Tibial artery (tissue), 4 donors: ENCODE results near the gene SIL1.

ENCODE experiments used
- DNase-seq, 2 donors: peaks; one replicate each; pipeline ENCODE4 v3.0.0-alpha.2; 2019
- H3K27ac ChIP-seq, 2 donors: fragments of 200-600 bp; sonication (generic) in 1 of 2; 1 replicate in 1 of 2; 2 replicates in 1 of 2; pipeline ENCODE4 v1.5.1; 2018 to 2019; ENCODE audit warnings: mild to moderate bottlenecking in 1 of 2
- H3K27me3 ChIP-seq, 2 donors: fragments of 200-600 bp; sonication (generic) in 1 of 2; one replicate each; pipeline versions ENCODE4 v1.5.1 to v1.6.0; 2016 to 2019
- H3K36me3 ChIP-seq, 3 donors: fragments of 200-600 bp; sonication (generic) in 2 of 3; one replicate each; pipeline ENCODE4 v1.5.1; 2016 to 2019; ENCODE audit warnings: mild to moderate bottlenecking in 2 of 3
- H3K4me1 ChIP-seq, 4 donors: fragments of 200-600 bp; sonication (generic) in 2 of 4; 1 replicate in 3 of 4; 2 replicates in 1 of 4; pipeline ENCODE4 v1.5.1; 2016 to 2019
- H3K4me3 ChIP-seq, 2 donors: fragments of 200-600 bp; sonication (generic) in 1 of 2; 1 replicate in 1 of 2; 2 replicates in 1 of 2; pipeline ENCODE4 v1.5.1; 2018 to 2019; ENCODE audit warnings: mild to moderate bottlenecking in 2 of 2
- H3K9me3 ChIP-seq, 3 donors: fragments of 200-600 bp; sonication (generic) in 1 of 3; one replicate each; pipeline ENCODE4 v1.5.1; 2016 to 2019
- intact Hi-C: fragments of 100-400 bp; cut with DNase I; formaldehyde crosslinking; loops from one replicate; pipeline ENCODE4 v1.15.0; 2023; ENCODE audit warnings: low total_unique reads
- TF ChIP-seq, protein P1 (sequence below), 2 experiments: fragments of 200-600 bp in 1 of 2; fragments of 450-650 bp in 1 of 2; IDR thresholded peaks; one replicate each; pipeline ENCODE4 v1.5.1; 2017 to 2019; ENCODE audit warnings: antibody characterized with exemption in 2 of 2, mild to moderate bottlenecking in 1 of 2, moderate library complexity in 1 of 2

Gene SIL1

DNA sequence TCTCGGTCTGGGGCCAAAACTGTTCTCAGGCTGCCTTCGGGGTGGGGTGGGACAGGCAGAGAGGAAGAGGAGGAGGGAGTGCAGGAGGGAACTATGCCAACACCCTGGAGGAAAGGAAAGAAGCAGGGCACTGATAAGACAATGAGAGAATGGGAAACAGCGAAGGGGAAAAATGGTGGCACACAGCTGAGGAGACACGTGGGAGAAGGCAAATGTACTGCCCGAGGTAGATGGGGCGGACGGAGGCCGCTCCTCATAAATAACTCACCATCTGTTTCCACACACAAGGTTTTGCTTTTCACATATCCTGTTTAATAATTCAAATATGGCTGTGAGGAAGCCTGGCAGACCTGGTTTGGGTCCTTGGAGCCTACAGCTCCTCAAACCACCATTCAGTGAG lies 174.9 kb downstream of the SIL1 start:
- peak overlapping the region; percentile 6 to 34 for H3K27ac ChIP-seq
- intact Hi-C loops, result no loop called here
- H3K4me3 ChIP-seq, result no peak overlapping the region
- H3K4me1 ChIP-seq, result peaks cover 0 to 36% (median 15%) of the 10 kb centered on the region in 4 donors
- H3K27me3 ChIP-seq, result no peaks in the 10 kb centered on the region
- DNase-seq, result no peak
- H3K9me3 ChIP-seq, result no peaks in the 10 kb centered on the region
- H3K36me3 ChIP-seq, result peaks cover 4 to 21% (median 11%) of the 10 kb centered on the region in 3 donors
- TF ChIP-seq, protein P1, sequence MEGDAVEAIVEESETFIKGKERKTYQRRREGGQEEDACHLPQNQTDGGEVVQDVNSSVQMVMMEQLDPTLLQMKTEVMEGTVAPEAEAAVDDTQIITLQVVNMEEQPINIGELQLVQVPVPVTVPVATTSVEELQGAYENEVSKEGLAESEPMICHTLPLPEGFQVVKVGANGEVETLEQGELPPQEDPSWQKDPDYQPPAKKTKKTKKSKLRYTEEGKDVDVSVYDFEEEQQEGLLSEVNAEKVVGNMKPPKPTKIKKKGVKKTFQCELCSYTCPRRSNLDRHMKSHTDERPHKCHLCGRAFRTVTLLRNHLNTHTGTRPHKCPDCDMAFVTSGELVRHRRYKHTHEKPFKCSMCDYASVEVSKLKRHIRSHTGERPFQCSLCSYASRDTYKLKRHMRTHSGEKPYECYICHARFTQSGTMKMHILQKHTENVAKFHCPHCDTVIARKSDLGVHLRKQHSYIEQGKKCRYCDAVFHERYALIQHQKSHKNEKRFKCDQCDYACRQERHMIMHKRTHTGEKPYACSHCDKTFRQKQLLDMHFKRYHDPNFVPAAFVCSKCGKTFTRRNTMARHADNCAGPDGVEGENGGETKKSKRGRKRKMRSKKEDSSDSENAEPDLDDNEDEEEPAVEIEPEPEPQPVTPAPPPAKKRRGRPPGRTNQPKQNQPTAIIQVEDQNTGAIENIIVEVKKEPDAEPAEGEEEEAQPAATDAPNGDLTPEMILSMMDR (IDR thresholded peaks at IDR 0.05), result no peak

DNA sequence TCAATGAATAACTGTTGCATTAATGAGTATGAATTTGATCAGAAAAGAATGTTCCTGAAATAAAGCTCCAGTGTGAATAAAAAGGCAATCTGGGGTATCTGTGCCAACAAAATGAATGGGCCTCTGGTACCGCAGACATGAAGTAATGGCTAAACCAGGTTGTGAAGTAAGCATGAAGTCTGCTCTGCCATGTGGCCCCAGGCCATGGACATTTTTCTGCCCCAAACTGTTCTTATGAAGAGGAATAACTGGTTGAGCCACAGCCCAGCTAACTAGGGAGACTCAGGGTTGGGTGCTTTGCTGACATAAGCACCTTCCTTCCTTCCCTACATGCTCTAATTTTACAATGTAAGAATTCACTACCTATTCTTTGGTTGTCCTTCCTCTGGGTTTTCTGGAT lies 175.6 kb downstream of the SIL1 start:
- intact Hi-C loops, result no loop called here
- Histone ChIP-seq H3K36me3 (peaks cover 4 to 25% (median 11%) of the 10 kb centered on the region in 3 donors), H3K4me1 (peaks cover 0 to 29% (median 14%) of the 10 kb centered on the region in 4 donors), H3K9me3 (no peaks in the 10 kb centered on the region), H3K4me3 (no peak overlapping the region), H3K27me3 (no peaks in the 10 kb centered on the region), H3K27ac (peak overlapping the region in 1 of 2 donors; percentile 34)
- DNase-seq, result peak; percentile 56 to 75
- TF ChIP-seq, protein P1 (IDR thresholded peaks at IDR 0.05), result no peak

DNA sequence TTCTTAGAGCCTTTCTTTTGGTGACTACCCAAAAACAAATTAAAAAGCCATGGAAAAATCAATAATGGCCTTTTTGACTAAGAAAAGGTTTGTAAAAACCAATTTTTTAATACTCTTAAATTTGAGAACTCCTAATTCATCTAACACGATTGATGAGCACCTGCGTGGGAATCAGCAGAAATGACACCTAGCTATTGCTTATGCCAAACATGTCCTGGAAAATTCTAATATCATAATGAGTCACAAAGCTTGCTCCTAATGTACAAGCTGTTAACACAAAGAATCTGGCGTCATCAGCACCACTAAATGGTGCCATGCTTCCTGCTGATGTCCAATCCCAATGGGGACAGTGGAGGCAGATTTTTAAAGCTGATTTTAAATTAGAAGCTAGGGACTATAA lies 176.8 kb downstream of the SIL1 start:
- no peak overlapping the region for H3K27ac ChIP-seq
- H3K27me3 ChIP-seq, result no peaks in the 10 kb centered on the region
- TF ChIP-seq, protein P1 (IDR thresholded peaks at IDR 0.05), result no peak
- no peak overlapping the region for H3K4me3 ChIP-seq
- H3K36me3 ChIP-seq, result peaks cover 4 to 25% (median 16%) of the 10 kb centered on the region in 3 donors
- H3K9me3 ChIP-seq, result no peaks in the 10 kb centered on the region
- H3K4me1 ChIP-seq, result peaks cover 0 to 25% (median 9%) of the 10 kb centered on the region in 4 donors
- no peak for DNase-seq
- intact Hi-C loops, result no loop called here

DNA sequence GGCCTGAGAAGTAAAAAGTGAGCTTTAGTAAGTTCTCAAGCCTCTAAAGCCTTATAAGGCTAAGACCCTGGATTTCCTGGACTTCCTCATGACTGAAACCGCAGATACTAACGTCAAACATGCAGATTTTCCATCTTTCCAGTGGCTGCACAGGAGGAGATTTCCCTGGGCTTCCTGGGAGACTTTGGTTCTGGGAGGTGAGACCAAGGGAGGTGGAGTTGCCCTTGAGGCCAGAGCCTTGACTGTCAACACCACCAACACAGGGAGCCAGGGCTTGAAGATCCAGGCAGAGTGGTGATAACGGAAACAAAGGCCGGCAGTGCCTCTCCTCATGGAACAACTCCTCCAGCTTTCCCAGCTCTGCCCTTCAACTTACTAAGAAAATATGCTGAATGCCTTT lies 178.3 kb downstream of the SIL1 start:
- DNase-seq, result no peak

DNA sequence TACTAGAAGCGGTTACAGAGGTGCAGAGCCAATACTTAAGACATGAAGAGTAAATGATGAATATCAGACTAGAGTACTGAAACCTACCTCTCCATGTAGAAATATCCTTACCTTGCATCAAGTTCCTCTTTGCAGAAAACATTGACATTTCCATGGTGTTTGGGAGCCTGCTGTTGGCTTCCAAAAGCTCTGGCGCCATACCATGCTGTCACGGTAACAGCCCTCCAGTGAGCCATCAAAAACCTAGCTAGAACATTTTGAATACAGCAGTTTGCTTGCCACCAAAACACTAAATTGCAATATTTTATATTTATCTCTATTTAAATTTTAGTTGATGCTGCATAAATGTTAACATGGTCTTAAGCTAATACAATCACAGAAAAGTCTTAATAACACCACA lies 179.0 kb downstream of the SIL1 start:
- Histone ChIP-seq H3K4me1 (peaks cover 0 to 22% (median 8%) of the 10 kb centered on the region in 4 donors), H3K27ac (peak overlapping the region; percentile 15 to 19), H3K4me3 (no peak overlapping the region), H3K27me3 (no peaks in the 10 kb centered on the region), H3K36me3 (peaks cover 4 to 25% (median 16%) of the 10 kb centered on the region in 3 donors), H3K9me3 (no peaks in the 10 kb centered on the region)
- no peak for DNase-seq
- TF ChIP-seq, protein P1 (IDR thresholded peaks at IDR 0.05), result no peak
- intact Hi-C loops, result no loop called here

More for the DNA sequence above, 178.3 kb downstream of the SIL1 start:
- Histone ChIP-seq H3K4me3 (no peak overlapping the region), H3K27me3 (no peaks in the 10 kb centered on the region), H3K27ac (peak overlapping the region; percentile 15 to 19), H3K4me1 (peaks cover 0 to 22% (median 8%) of the 10 kb centered on the region in 4 donors), H3K36me3 (peaks cover 4 to 25% (median 16%) of the 10 kb centered on the region in 3 donors), H3K9me3 (no peaks in the 10 kb centered on the region)
- intact Hi-C loops, result no loop called here
- TF ChIP-seq, protein P1 (IDR thresholded peaks at IDR 0.05), result no peak

DNA sequence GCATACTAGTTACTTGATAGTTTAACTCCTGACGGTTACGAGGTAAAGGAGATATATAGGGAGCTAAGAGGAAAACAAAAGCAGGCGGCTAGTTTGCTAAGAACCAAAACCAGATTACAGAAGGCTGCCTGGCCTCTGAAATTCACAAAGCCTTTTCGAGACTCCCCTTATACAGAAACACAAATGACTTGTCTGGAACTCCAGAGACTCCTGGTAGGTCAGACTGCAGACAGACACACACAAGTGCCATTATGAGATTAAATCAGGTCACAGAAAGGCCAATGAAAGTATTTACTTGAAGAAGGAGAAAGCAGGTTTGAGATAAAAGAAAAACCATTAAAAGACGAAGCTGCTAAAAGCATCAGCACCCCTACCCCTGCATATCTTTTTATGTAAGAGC lies 180.5 kb downstream of the SIL1 start:
- no peak for DNase-seq
- Histone ChIP-seq H3K27me3 (no peaks in the 10 kb centered on the region), H3K4me3 (no peak overlapping the region), H3K4me1 (peaks cover 0 to 10% (median 4%) of the 10 kb centered on the region in 4 donors), H3K9me3 (no peaks in the 10 kb centered on the region), H3K27ac (no peak overlapping the region), H3K36me3 (peaks cover 4 to 25% (median 16%) of the 10 kb centered on the region in 3 donors)
- TF ChIP-seq, protein P1 (IDR thresholded peaks at IDR 0.05), result no peak
- intact Hi-C loops, result no loop called here
